Type B pancreatic cell (in vitro differentiated cells): ENCODE data around the gene SAT2. TPM values are rescaled to one million over a fixed set of nuclear protein-coding genes. Genes with fewer than 3 reads are reported as not detected.

Experiments used
- DNase-seq: peaks from one replicate; pipeline ENCODE4 v3.0.0; 2021; ENCODE audit warnings: mixed read lengths; ENCODE audit not compliant: unreplicated experiment; ENCODE audit errors: extremely low spot score
- H3K27ac Mint-ChIP-seq: 2 replicates; pipeline ENCODE4 v1.8.0; 2021; ENCODE audit warnings: mild to moderate bottlenecking, mixed read lengths
- H3K27me3 Mint-ChIP-seq: 2 replicates; pipeline ENCODE4 v1.8.0; 2021; ENCODE audit warnings: mixed read lengths
- H3K36me3 Mint-ChIP-seq: 2 replicates; pipeline ENCODE4 v1.8.0; 2021; ENCODE audit warnings: mixed read lengths
- H3K4me1 Mint-ChIP-seq: one replicate; pipeline ENCODE4 v1.8.0; 2021; ENCODE audit warnings: mixed read lengths; ENCODE audit not compliant: unreplicated experiment
- H3K4me3 Mint-ChIP-seq: 2 replicates; pipeline ENCODE4 v1.8.0; 2021; ENCODE audit warnings: mild to moderate bottlenecking, mixed read lengths
- H3K9me3 Mint-ChIP-seq: 2 replicates; pipeline ENCODE4 v1.8.0; 2021; ENCODE audit warnings: mixed read lengths
- total RNA-seq: library from RNA; stranded (reverse); gene quantifications from 2 replicates; pipeline ENCODE4 v1.2.1, GENCODE V29; 2021; ENCODE audit warnings: low replicate concordance
- TF ChIP-seq, protein P1 (sequence below): fragments of 200-600 bp; sonication (generic); conservative IDR thresholded peaks from 2 replicates; pipeline ENCODE4 v1.5.0; 2021; ENCODE audit warnings: antibody characterized with exemption, mild to moderate bottlenecking

Gene SAT2
- total RNA-seq, 1 donor from 2014 or later, result 104 TPM

DNA sequence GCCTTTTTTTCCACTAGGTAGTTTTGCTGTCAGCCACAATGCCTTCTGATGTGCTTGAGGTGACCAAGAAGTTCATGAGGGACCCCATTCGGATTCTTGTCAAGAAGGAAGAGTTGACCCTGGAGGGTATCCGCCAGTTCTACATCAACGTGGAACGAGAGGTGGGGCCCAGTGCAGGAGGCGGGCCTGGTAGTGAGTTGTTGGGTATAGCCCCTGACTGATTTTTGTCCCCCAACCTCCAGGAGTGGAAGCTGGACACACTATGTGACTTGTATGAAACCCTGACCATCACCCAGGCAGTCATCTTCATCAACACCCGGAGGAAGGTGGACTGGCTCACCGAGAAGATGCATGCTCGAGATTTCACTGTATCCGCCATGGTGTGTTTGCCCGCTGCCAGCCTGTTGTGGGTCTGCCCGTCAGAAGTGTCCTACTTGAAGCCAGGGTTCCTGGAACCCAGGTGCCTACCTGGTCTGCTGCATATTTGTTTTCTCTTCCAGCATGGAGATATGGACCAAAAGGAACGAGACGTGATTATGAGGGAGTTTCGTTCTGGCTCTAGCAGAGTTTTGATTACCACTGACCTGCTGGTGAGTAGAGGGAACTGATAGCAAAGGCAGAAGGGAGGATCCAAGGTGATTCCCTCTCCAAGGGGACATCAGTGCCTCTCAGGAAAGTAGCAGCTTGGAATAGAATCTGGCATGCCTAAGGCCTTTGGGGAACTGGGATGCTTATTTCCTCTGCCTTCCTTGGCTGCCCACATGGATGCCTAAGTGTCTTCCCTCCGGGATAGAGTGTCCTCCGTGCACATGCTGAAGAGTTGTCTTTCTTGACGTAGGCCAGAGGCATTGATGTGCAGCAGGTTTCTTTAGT is 50.1 kb downstream of the SAT2 start:
- peak overlapping the region; percentile 57 for H3K4me3 Mint-ChIP-seq
- peaks cover 5% of the 10 kb centered on the region for H3K27me3 Mint-ChIP-seq
- DNase-seq, result no peak
- TF ChIP-seq, protein P1, sequence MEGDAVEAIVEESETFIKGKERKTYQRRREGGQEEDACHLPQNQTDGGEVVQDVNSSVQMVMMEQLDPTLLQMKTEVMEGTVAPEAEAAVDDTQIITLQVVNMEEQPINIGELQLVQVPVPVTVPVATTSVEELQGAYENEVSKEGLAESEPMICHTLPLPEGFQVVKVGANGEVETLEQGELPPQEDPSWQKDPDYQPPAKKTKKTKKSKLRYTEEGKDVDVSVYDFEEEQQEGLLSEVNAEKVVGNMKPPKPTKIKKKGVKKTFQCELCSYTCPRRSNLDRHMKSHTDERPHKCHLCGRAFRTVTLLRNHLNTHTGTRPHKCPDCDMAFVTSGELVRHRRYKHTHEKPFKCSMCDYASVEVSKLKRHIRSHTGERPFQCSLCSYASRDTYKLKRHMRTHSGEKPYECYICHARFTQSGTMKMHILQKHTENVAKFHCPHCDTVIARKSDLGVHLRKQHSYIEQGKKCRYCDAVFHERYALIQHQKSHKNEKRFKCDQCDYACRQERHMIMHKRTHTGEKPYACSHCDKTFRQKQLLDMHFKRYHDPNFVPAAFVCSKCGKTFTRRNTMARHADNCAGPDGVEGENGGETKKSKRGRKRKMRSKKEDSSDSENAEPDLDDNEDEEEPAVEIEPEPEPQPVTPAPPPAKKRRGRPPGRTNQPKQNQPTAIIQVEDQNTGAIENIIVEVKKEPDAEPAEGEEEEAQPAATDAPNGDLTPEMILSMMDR, result peak; percentile 29
- H3K9me3 Mint-ChIP-seq, result no peaks in the 10 kb centered on the region
- peak overlapping the region; percentile 100 for H3K27ac Mint-ChIP-seq
- H3K4me1 Mint-ChIP-seq, result peaks cover 59% of the 10 kb centered on the region
- H3K36me3 Mint-ChIP-seq, result peaks cover 53% of the 10 kb centered on the region

- Mint-ChIP-seq H3K4me1 (peaks cover 62% of the 10 kb centered on the region), H3K4me3 (peak overlapping the region; percentile 57), H3K27me3 (peaks cover 6% of the 10 kb centered on the region), H3K36me3 (peaks cover 54% of the 10 kb centered on the region), H3K27ac (peak overlapping the region; percentile 100), H3K9me3 (no peaks in the 10 kb centered on the region)
- no peak for DNase-seq
- TF ChIP-seq, protein P1, result no peak
Measured at GRCh38 chr17:7576432-7576937, 51.1 kb downstream of the SAT2 start.

Other genes starting within 250 kb of the SAT2 start
- 6.6 and 11.5 TPM in 2 replicates for gene TNK1, start 246.7 kb downstream of the SAT2 start, total RNA-seq
- gene PLSCR3, start 233.3 kb downstream of the SAT2 start, total RNA-seq, result 39.8 and 55.8 TPM in 2 replicates
- 89.8 and 90.3 TPM in 2 replicates for gene TMEM256, start 223.7 kb downstream of the SAT2 start, total RNA-seq
- gene NLGN2, start 220.0 kb downstream of the SAT2 start, total RNA-seq, result 15.0 and 68.4 TPM in 2 replicates
- gene SPEM1, start 207.5 kb downstream of the SAT2 start, total RNA-seq, result 0.31 TPM in 1 of 2 replicates, not detected in the other
- gene SPEM2, start 202.2 kb downstream of the SAT2 start, total RNA-seq, result not detected in 2 replicates
- gene SPEM3, start 199.0 kb downstream of the SAT2 start, total RNA-seq, result not detected in 2 replicates
- 6.4 and 15.9 TPM in 2 replicates for gene TMEM102, start 192.4 kb downstream of the SAT2 start, total RNA-seq
- gene FGF11, start 188.3 kb downstream of the SAT2 start, total RNA-seq, result 21.8 and 76.0 TPM in 2 replicates
- 16.4 and 51.1 TPM in 2 replicates for gene CHRNB1, start 182.8 kb downstream of the SAT2 start, total RNA-seq
- 34.5 and 76.6 TPM in 2 replicates for gene ZBTB4, start 148.2 kb downstream of the SAT2 start, total RNA-seq
- gene SLC35G6, start 146.4 kb downstream of the SAT2 start, total RNA-seq, result not detected in 2 replicates
- 175 and 244 TPM in 2 replicates for gene POLR2A, start 143.5 kb downstream of the SAT2 start, total RNA-seq
- gene TNFSF12, start 78.8 kb downstream of the SAT2 start, total RNA-seq, result 4.3 and 11.3 TPM in 2 replicates
- 2.4 and 3.5 TPM in 2 replicates for gene TNFSF13, start 69.1 kb downstream of the SAT2 start, total RNA-seq
- gene SENP3, start 65.9 kb downstream of the SAT2 start, total RNA-seq, result 50.2 and 52.7 TPM in 2 replicates
- 5.0 and 5.8 TPM in 2 replicates for gene CD68, start 48.2 kb downstream of the SAT2 start, total RNA-seq
- 61.8 and 67.6 TPM in 2 replicates for gene MPDU1, start 44.0 kb downstream of the SAT2 start, total RNA-seq
- gene SOX15, start 37.7 kb downstream of the SAT2 start, total RNA-seq, result 0.77 and 4.0 TPM in 2 replicates
- gene FXR2, start 12.9 kb downstream of the SAT2 start, total RNA-seq, result 37.1 and 44.2 TPM in 2 replicates
- gene SHBG, start 2.3 kb upstream of the SAT2 start, total RNA-seq, result 2.0 and 3.0 TPM in 2 replicates
- 1.9 and 4.8 TPM in 2 replicates for gene ATP1B2, start 23.1 kb upstream of the SAT2 start, total RNA-seq
- 80.7 and 123 TPM in 2 replicates for gene TP53, start 59.7 kb upstream of the SAT2 start, total RNA-seq
- 10.2 and 22.1 TPM in 2 replicates for gene WRAP53, start 60.7 kb upstream of the SAT2 start, total RNA-seq
- gene EFNB3, start 77.4 kb upstream of the SAT2 start, total RNA-seq, result 11.4 and 79.5 TPM in 2 replicates
- gene DNAH2, start 89.9 kb upstream of the SAT2 start, total RNA-seq, result 0.10 and 1.0 TPM in 2 replicates
- gene KDM6B, start 206.4 kb upstream of the SAT2 start, total RNA-seq, result 69.1 and 85.1 TPM in 2 replicates
- gene TMEM88, start 227.2 kb upstream of the SAT2 start, total RNA-seq, result 4.5 and 10.2 TPM in 2 replicates
- gene NAA38, start 229.7 kb upstream of the SAT2 start, total RNA-seq, result 43.6 and 64.9 TPM in 2 replicates
- 16.6 and 17.9 TPM in 2 replicates for gene CYB5D1, start 230.2 kb upstream of the SAT2 start, total RNA-seq